ENCODE measurements around the gene LRRC14B.
"Not testable (repeated sequence)": the region's sequence is repeated elsewhere in the genome, so short reads cannot be mapped to it uniquely, and the experiment has no call there.

Gene LRRC14B

GRCh38 chr5:160921-161802 is 30.1 kb upstream of the LRRC14B start:
- DNase-seq (ENCODE audit: low spot score): no peak

GRCh38 chr5:161803-162110 is 29.5 kb upstream of the LRRC14B start:
- DNase-seq (ENCODE audit: low spot score): no peak

GRCh38 chr5:162190-162564 is 29.1 kb upstream of the LRRC14B start:
- no peak for DNase-seq (ENCODE audit: low spot score)

GRCh38 chr5:162565-163337 is 28.5 kb upstream of the LRRC14B start:
- DNase-seq (ENCODE audit: low spot score): no peak

GRCh38 chr5:163338-163620 is 28.0 kb upstream of the LRRC14B start:
- no peak for DNase-seq (ENCODE audit: low spot score)

- DNase-seq (ENCODE audit: low spot score): no peak
Observed at GRCh38 chr5:163841-164240, 27.5 kb upstream of the LRRC14B start.

GRCh38 chr5:164244-164643 is 27.1 kb upstream of the LRRC14B start:
- no peak for DNase-seq (ENCODE audit: low spot score)

GRCh38 chr5:164783-165182 is 26.5 kb upstream of the LRRC14B start:
- DNase-seq (ENCODE audit: low spot score): not testable (repeated sequence)

- DNase-seq (ENCODE audit: low spot score): no peak
Observed at GRCh38 chr5:166441-167372, 24.6 kb upstream of the LRRC14B start.

- DNase-seq (ENCODE audit: low spot score): no peak
Observed at GRCh38 chr5:167511-167910, 23.8 kb upstream of the LRRC14B start.

GRCh38 chr5:167982-168660 is 23.2 kb upstream of the LRRC14B start:
- no peak for DNase-seq (ENCODE audit: low spot score)

GRCh38 chr5:169071-169727 is 22.1 kb upstream of the LRRC14B start:
- DNase-seq (ENCODE audit: low spot score): no peak

- DNase-seq (ENCODE audit: low spot score): no peak
Observed at GRCh38 chr5:169728-170094, 21.6 kb upstream of the LRRC14B start.

GRCh38 chr5:170971-171800 is 20.1 kb upstream of the LRRC14B start:
- no peak for DNase-seq (ENCODE audit: low spot score)

- no peak for DNase-seq (ENCODE audit: low spot score)
Observed at GRCh38 chr5:171801-172331, 19.4 kb upstream of the LRRC14B start.

GRCh38 chr5:172421-172820 is 18.9 kb upstream of the LRRC14B start:
- no peak for DNase-seq (ENCODE audit: low spot score)

GRCh38 chr5:172841-173251 is 18.4 kb upstream of the LRRC14B start:
- DNase-seq (ENCODE audit: low spot score): no peak

GRCh38 chr5:173392-174290 is 17.7 kb upstream of the LRRC14B start:
- DNase-seq (ENCODE audit: low spot score): no peak

GRCh38 chr5:174291-174600 is 17.0 kb upstream of the LRRC14B start:
- no peak for DNase-seq (ENCODE audit: low spot score)
